HUDEP-2 (cell line): Measurements from ENCODE around the gene KIF5A.
"Not testable (repeated sequence)": the region's sequence is repeated elsewhere in the genome, so short reads cannot be mapped to it uniquely, and the experiment has no call there.

Experiments used
- DNase-seq, 76 experiments: peaks; one replicate each; lab custom pipeline; 2025; ENCODE audit not compliant: unreplicated experiment in 76 of 76; lab: John Stamatoyannopoulos, UW

Gene KIF5A

GRCh38 chr12:57552306-57552651, 2.4 kb downstream of the KIF5A start:
- peak in 69 of 76 experiments; percentile 21 to 82 (median 50) for DNase-seq

- DNase-seq, result peak in 8 of 76 experiments; percentile 18 to 42 (median 28)
Measured at GRCh38 chr12:57552835-57553313, 3.0 kb downstream of the KIF5A start.

- no peak for DNase-seq
Measured at GRCh38 chr12:57553343-57554202, 3.7 kb downstream of the KIF5A start.

- DNase-seq, result no peak
Measured at GRCh38 chr12:57554453-57554852, 4.6 kb downstream of the KIF5A start.

- peak in 2 of 76 experiments; percentile 14 to 30 for DNase-seq
Measured at GRCh38 chr12:57554897-57555296, 5.1 kb downstream of the KIF5A start.

GRCh38 chr12:57558864-57559263, 9.0 kb downstream of the KIF5A start:
- DNase-seq, result no peak

GRCh38 chr12:57560516-57560915, 10.7 kb downstream of the KIF5A start:
- no peak for DNase-seq

GRCh38 chr12:57561117-57561516, 11.3 kb downstream of the KIF5A start:
- not testable (repeated sequence) for DNase-seq

GRCh38 chr12:57563358-57563757, 13.5 kb downstream of the KIF5A start:
- DNase-seq, result no peak

- DNase-seq, result no peak
Measured at GRCh38 chr12:57564178-57564740, 14.4 kb downstream of the KIF5A start.

- DNase-seq, result no peak
Measured at GRCh38 chr12:57568838-57569237, 19.0 kb downstream of the KIF5A start.

- no peak for DNase-seq
Measured at GRCh38 chr12:57569858-57570257, 20.0 kb downstream of the KIF5A start.

GRCh38 chr12:57570438-57570837, 20.6 kb downstream of the KIF5A start:
- not testable (repeated sequence) for DNase-seq

GRCh38 chr12:57571926-57572762, 22.3 kb downstream of the KIF5A start:
- DNase-seq, result no peak

- DNase-seq, result no peak
Measured at GRCh38 chr12:57574795-57575194, 25.0 kb downstream of the KIF5A start.

- no peak for DNase-seq
Measured at GRCh38 chr12:57575771-57576612, 26.1 kb downstream of the KIF5A start.

GRCh38 chr12:57576613-57577160, 26.8 kb downstream of the KIF5A start:
- no peak for DNase-seq

GRCh38 chr12:57577981-57578758, 28.3 kb downstream of the KIF5A start:
- DNase-seq, result no peak

- DNase-seq, result no peak
Measured at GRCh38 chr12:57579011-57579410, 29.2 kb downstream of the KIF5A start.
